Stimulated activated CD8-positive, alpha-beta memory T cell treated with anti-CD3 and anti-CD28 coated beads, Interleukin-15, amount 100 ng/mL, for 4 hours (primary cell): ENCODE measurements around the gene NAGLU.

Experiments
- DNase-seq, 2 donors: peaks; one replicate each; pipeline ENCODE4 v3.0.0-alpha.2; 2020; ENCODE audit warnings: low read depth in 2 of 2

Gene NAGLU

GRCh38 chr17:42564815-42565522 lies 28.9 kb downstream of the NAGLU start:
- no peak for DNase-seq

- DNase-seq = no peak
Measured at GRCh38 chr17:42565523-42566214, 29.6 kb downstream of the NAGLU start.

GRCh38 chr17:42566215-42566882 lies 30.3 kb downstream of the NAGLU start:
- DNase-seq = no peak

GRCh38 chr17:42566883-42567573 lies 31.0 kb downstream of the NAGLU start, which contains the start of gene MLX:
MLX (plus strand) TSS chr17:42567100; CDS start chr17:42567125, 25 bp downstream.
- DNase-seq = peak; percentile 77 to 83

GRCh38 chr17:42568341-42569111 lies 32.5 kb downstream of the NAGLU start:
- DNase-seq = no peak

- no peak for DNase-seq
Measured at GRCh38 chr17:42571435-42572225, 35.6 kb downstream of the NAGLU start.

- DNase-seq = no peak
Measured at GRCh38 chr17:42573095-42573494, 37.1 kb downstream of the NAGLU start.

- no peak for DNase-seq
Measured at GRCh38 chr17:42574463-42574862, 38.4 kb downstream of the NAGLU start.

GRCh38 chr17:42577140-42577531 lies 41.1 kb downstream of the NAGLU start:
- DNase-seq = no peak

- peak; percentile 80 to 85 for DNase-seq
Measured at GRCh38 chr17:42577532-42578281, 41.7 kb downstream of the NAGLU start, which contains the start of gene PSMC3IP. PSMC3IP (minus strand) TSS chr17:42577729; CDS start chr17:42577686, 43 bp downstream.

GRCh38 chr17:42578282-42578869 lies 42.3 kb downstream of the NAGLU start:
- peak in 1 of 2 donors; percentile 41 for DNase-seq

GRCh38 chr17:42579794-42580551 lies 43.9 kb downstream of the NAGLU start:
- DNase-seq = no peak

GRCh38 chr17:42581744-42582270 lies 45.8 kb downstream of the NAGLU start:
- no peak for DNase-seq

- no peak for DNase-seq
Measured at GRCh38 chr17:42584880-42585279, 48.8 kb downstream of the NAGLU start.

GRCh38 chr17:42585353-42585752 lies 49.3 kb downstream of the NAGLU start:
- DNase-seq = no peak

GRCh38 chr17:42586514-42587230 lies 50.6 kb downstream of the NAGLU start:
- no peak for DNase-seq

- DNase-seq = no peak
Measured at GRCh38 chr17:42590886-42591285, 54.8 kb downstream of the NAGLU start.

- no peak for DNase-seq
Measured at GRCh38 chr17:42591411-42591810, 55.4 kb downstream of the NAGLU start.
